SIG-M5 (cell line): ENCODE measurements around the gene GALNT6.

Source experiments
- DNase-seq: peaks from one replicate; lab custom pipeline; 2025; lab: John Stamatoyannopoulos, UW

GALNT6 gene, protein sequence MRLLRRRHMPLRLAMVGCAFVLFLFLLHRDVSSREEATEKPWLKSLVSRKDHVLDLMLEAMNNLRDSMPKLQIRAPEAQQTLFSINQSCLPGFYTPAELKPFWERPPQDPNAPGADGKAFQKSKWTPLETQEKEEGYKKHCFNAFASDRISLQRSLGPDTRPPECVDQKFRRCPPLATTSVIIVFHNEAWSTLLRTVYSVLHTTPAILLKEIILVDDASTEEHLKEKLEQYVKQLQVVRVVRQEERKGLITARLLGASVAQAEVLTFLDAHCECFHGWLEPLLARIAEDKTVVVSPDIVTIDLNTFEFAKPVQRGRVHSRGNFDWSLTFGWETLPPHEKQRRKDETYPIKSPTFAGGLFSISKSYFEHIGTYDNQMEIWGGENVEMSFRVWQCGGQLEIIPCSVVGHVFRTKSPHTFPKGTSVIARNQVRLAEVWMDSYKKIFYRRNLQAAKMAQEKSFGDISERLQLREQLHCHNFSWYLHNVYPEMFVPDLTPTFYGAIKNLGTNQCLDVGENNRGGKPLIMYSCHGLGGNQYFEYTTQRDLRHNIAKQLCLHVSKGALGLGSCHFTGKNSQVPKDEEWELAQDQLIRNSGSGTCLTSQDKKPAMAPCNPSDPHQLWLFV

GRCh38 chr12:51391283-51392123 is at the start of gene GALNT6:
Gene GALNT6, minus strand, starts transcription at chr12:51391406. Its CDS starts 11,625 bp downstream, at chr12:51379781.
- no peak for DNase-seq

DNA sequence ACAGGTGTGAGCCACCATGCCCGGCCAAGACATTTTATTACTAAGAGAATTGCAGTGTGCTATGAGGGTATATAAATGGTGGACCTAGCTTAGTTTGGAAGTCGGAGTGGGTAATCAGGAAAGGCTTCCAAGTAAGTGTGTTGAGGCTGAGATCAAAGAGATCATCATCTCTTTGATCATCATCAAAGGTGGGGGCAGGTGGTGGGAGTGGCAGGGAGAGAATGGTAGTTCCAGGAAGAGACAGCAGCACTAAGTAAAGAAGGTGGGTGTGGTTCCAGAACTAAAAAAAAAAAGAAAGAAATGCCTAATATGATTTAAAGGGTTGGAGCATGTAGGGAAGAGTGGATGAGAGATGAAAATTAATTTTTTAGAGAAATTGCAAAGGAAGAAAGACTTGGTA is 48.1 kb upstream of the GALNT6 start:
- DNase-seq, result no peak

DNA sequence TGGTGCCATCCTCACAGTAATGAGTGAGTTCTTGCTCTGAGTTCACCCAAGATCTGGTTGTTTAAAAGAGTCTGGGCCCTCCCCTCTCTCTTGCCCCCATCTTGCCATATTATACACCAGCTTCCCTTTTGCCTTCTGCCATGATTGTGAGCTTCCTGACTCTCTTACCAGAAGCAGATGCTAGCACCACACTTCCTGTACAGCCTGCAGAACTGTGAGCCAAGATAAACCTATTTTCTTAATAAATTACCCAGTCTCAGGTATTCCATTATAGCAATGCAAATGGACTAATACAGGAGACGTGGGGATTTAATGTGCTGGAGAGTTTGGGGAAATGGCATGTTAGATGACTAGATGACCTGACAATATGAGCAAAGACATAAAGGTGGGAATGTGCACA is 46.2 kb upstream of the GALNT6 start:
- no peak for DNase-seq

- DNase-seq, result no peak
Measured at GRCh38 chr12:51434305-51434704, 43.1 kb upstream of the GALNT6 start.

DNA sequence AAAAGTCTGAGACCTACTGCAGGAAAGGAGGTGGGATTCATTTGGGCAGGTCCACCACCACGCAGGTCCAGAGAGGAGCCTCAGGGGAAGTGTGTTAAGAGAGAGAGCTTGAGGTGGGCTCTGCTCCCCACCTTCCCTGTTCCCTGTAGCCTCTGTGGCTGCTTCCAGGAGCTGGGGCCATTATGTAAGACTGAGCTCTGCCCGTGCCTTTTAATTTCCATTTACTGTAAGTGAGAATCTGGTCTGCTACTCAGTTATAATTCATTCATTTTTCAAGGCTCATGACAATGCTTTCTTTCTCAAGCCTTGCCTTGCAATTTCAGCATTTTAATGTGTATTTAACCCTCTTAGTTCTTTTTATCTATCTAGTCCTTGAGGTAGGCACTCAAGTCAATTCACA is 41.7 kb upstream of the GALNT6 start:
- DNase-seq, result no peak

GRCh38 chr12:51430196-51430895 is 39.1 kb upstream of the GALNT6 start:
- no peak for DNase-seq

- DNase-seq, result no peak
Measured at GRCh38 chr12:51429700-51430099, 38.5 kb upstream of the GALNT6 start.

DNA sequence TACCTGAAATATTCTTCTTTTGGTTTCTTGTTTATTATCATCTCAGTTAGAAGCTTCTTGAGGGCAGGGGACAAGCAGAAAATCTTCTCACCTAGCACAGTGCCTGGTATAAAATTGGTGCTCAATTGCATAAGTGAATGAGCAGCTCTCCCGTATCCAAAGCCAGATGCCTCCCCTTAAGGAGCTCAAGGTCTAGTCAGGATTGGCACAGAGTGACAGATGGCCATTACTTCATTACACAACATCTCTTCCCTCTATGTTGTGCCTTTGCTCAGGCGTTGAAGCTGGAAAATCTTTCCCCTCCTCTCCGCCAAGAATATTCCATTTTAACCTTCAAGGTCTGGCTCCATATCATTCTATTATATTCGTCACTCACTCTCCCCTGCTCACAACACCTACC is 37.0 kb upstream of the GALNT6 start:
- no peak for DNase-seq

DNA sequence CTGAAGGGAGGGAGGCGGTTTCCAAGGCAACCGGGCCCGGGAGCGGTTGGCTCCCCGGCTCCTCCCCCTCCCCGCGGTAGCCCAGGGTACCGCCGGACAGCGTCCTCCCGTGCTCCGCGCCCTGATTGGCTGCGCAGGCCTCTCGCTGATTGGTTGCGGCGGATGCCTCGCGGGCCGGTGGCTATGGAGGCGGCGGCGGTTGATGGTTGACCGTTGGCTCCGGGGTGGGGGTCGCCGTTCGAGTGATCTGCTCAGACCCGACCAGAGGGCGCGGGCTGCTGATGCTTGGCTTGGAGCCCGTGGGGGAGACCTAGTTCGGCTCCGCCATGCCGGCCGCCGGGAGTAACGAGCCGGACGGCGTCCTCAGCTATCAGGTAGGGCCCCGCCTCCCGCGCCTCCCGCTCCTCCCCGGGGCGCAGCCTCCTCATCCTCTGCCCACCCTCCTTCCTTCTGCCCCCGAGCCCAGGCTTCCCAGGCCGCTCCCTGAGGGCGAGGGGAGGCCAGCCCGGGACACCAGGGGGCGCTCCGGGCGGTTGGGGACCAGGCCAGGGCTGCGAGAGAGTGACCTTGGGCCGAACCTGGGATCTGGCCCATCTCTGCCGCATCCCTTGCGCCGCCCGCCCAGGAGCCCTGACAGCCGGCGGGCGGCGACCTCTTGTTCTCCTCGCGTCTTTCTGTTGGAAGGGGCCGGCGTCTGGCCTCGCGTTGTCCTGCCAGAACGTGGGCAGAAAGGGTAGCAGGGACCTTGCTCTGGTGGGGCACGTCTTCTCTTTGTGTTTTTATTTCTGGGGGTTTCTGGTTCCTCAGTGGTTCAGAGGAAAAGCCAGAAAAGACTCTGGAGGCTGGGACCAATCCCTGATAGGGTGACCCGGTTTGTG is 33.7 kb upstream of the GALNT6 start, which contains the start of gene SLC4A8:
SLC4A8 (plus strand) TSS at position 170 of the 878 bp plus-strand sequence; CDS start at position 327, 157 bp downstream.
- no peak for DNase-seq

- no peak for DNase-seq
Measured at GRCh38 chr12:51424094-51424661, 33.0 kb upstream of the GALNT6 start.

DNA sequence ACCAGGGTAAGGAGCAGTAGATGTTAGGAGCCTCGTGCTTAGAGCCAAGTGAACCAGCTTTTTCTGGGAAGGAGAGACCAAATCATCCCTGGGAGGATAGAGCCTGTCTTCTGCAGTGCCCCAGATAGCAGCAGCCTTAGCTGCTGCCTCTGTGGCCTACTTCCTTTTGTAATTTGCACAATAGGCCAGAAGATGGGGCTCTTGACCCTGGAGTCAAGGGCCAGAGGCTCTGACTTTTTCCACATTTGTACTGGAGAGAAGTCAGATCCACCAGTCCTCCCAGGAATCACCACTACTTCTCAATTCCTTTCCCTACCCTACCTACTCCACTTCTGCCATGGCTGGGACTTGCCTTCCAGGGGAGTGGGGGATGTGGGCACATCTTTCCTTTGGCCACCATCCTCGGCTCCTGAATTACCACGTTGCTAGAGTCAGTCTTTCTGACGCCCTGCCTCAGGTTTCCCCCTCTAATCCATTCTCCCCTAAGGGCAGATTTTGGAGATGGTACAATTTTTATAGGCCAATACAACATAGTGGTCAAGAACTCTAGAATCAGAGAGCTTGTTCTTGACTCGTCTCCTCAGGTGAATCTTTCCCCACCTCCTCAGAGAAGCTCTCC is 30.2 kb upstream of the GALNT6 start:
- no peak for DNase-seq

- no peak for DNase-seq
Measured at GRCh38 chr12:51419425-51420193, 28.4 kb upstream of the GALNT6 start.

- DNase-seq, result no peak
Measured at GRCh38 chr12:51417826-51418225, 26.6 kb upstream of the GALNT6 start.

DNA sequence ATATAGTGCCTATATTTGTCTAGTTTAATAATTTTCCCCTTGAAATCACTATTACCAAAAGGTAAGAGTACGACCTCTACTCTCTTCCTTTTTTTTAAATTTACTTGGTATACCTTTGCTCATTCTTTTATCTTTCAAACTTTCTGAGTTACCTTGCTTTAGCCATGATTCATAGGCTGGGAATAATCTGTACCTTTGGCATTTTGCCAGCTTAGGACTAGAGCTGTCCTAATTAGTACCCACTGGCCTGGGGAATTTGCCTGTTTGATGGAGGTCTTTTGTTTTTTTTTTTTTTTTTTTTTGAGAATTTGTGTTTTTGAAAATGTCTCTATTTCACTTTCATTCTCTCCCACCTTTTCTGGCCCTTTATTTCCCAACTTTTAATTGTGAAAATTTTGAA is 24.7 kb upstream of the GALNT6 start:
- no peak for DNase-seq

- no peak for DNase-seq
Measured at GRCh38 chr12:51413791-51414190, 22.6 kb upstream of the GALNT6 start.

- no peak for DNase-seq
Measured at GRCh38 chr12:51413149-51413548, 21.9 kb upstream of the GALNT6 start.

- DNase-seq, result no peak
Measured at GRCh38 chr12:51409846-51410245, 18.6 kb upstream of the GALNT6 start.

DNA sequence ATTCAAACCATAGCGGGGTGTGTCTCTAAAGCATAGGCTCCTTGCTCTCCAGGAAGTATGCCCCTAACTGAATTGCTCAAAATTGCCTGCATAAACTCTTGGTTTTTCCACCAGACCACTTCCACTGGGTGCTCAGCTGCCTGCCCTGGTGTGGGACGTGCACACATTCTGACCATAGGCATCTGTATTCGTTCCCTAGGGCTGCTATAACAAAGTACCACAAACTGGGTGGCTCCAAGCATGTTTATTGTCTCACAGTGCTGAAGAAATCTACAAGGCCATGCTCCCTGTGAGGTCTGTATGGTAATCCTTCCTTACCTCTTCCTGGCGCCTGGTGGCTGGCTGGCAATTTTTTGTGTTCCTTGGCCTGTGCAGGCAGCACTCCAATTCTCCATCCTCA is 16.4 kb upstream of the GALNT6 start:
- no peak for DNase-seq

DNA sequence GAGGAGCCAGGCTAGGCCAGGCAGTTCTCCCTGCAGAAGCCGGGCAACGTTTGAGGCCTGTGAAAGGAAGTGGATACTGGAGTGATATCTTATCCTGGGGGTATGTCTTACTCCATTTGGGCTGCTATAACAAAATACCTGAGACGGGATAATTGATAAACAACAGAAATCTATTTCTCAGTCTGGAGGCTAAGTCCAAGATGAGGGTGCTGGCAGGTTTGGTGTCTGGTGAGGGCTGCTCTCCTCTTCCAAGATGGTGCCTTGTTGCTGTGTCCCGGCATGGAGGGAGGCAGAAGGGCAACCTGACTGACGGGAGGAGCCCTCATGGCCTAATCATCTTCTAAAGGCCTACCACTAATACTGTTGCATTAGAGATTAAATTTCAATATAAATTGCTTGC is 15.7 kb upstream of the GALNT6 start:
- DNase-seq, result no peak
